Astrocyte (in vitro differentiated cells and primary cell): ENCODE data around the gene ANKRD60. TPM values are rescaled to one million over a fixed set of nuclear protein-coding genes. Genes with fewer than 3 reads are reported as not detected.

Source experiments
- DNase-seq: peaks from one replicate; pipeline ENCODE4 v3.0.0-alpha.2; 2010; ENCODE audit warnings: low read depth
- FAIRE-seq: peaks from 2 replicates; lab custom pipeline; 2011; peaks lifted over from hg19 to GRCh38; lab: Jason Lieb, UNC
- H2AFZ ChIP-seq: 2 replicates; pipeline ENCODE4 v1.6.0; 2012; ENCODE audit warnings: low read depth, low read length, inconsistent platforms
- H3K27ac ChIP-seq: 2 replicates; pipeline ENCODE4 v1.5.1; 2011; ENCODE audit warnings: low read depth, low read length, inconsistent platforms
- H3K27me3 ChIP-seq: 2 replicates; pipeline ENCODE4 v1.6.0; 2011; ENCODE audit warnings: low read length, inconsistent platforms; ENCODE audit not compliant: insufficient read depth
- H3K36me3 ChIP-seq: 2 replicates; pipeline ENCODE4 v1.5.1; 2011; ENCODE audit warnings: low read length, inconsistent platforms; ENCODE audit not compliant: insufficient read depth
- H3K4me1 ChIP-seq: 2 replicates; pipeline ENCODE4 v1.5.1; 2011; ENCODE audit warnings: low read length, inconsistent platforms; ENCODE audit not compliant: insufficient read depth
- H3K4me2 ChIP-seq: 2 replicates; pipeline ENCODE4 v1.6.0; 2012; ENCODE audit warnings: low read length, inconsistent platforms
- H3K4me3 ChIP-seq: 2 replicates; pipeline ENCODE4 v1.5.1; 2011; ENCODE audit warnings: low read depth, mild to moderate bottlenecking, low read length, inconsistent platforms; ENCODE audit not compliant: insufficient read depth
- H3K79me2 ChIP-seq: 2 replicates; pipeline ENCODE4 v1.6.0; 2012; ENCODE audit warnings: mild to moderate bottlenecking, low read length, inconsistent platforms; ENCODE audit not compliant: insufficient read depth
- H3K9ac ChIP-seq: 2 replicates; pipeline ENCODE4 v1.6.0; 2012; ENCODE audit warnings: mild to moderate bottlenecking, low read length, inconsistent platforms
- H3K9me3 ChIP-seq: 2 replicates; pipeline ENCODE4 v1.5.1; 2012; ENCODE audit warnings: low read depth, mild to moderate bottlenecking, low read length, inconsistent platforms; ENCODE audit not compliant: insufficient read depth
- H4K20me1 ChIP-seq: 2 replicates; pipeline ENCODE4 v1.6.0; 2012; ENCODE audit warnings: low read length, inconsistent platforms; ENCODE audit not compliant: insufficient read depth
- H3K27ac Mint-ChIP-seq: one replicate; pipeline ENCODE4 v1.8.0; 2021; ENCODE audit warnings: mild to moderate bottlenecking, mixed read lengths; ENCODE audit not compliant: unreplicated experiment
- H3K27me3 Mint-ChIP-seq: one replicate; pipeline ENCODE4 v1.8.0; 2021; ENCODE audit warnings: low read depth, mixed read lengths; ENCODE audit not compliant: unreplicated experiment
- H3K36me3 Mint-ChIP-seq: one replicate; pipeline ENCODE4 v1.8.0; 2021; ENCODE audit warnings: low read depth, mixed read lengths; ENCODE audit not compliant: unreplicated experiment
- H3K4me1 Mint-ChIP-seq: one replicate; pipeline ENCODE4 v1.8.0; 2021; ENCODE audit warnings: low read depth, mixed read lengths; ENCODE audit not compliant: unreplicated experiment
- H3K4me3 Mint-ChIP-seq: one replicate; pipeline ENCODE4 v1.8.0; 2021; ENCODE audit warnings: mild to moderate bottlenecking, moderate library complexity, mixed read lengths; ENCODE audit not compliant: unreplicated experiment
- H3K9me3 Mint-ChIP-seq: one replicate; pipeline ENCODE4 v1.8.0; 2021; ENCODE audit warnings: mild to moderate bottlenecking, mixed read lengths; ENCODE audit not compliant: unreplicated experiment
- EZH2 ChIP-seq: IDR thresholded peaks from 2 replicates; pipeline ENCODE4 v1.6.1; 2012; ENCODE audit warnings: mild to moderate bottlenecking, low read length, inconsistent platforms; ENCODE audit not compliant: insufficient read depth
- total RNA-seq: library from RNA; stranded (reverse); gene quantifications from 2 replicates; pipeline ENCODE4 v1.2.1, GENCODE V29; 2021
- TF ChIP-seq, protein P1 (sequence below): IDR thresholded peaks from 2 replicates; pipeline ENCODE4 v1.5.1; 2011; ENCODE audit warnings: low read depth, mild to moderate bottlenecking, inconsistent platforms, low read length, moderate library complexity; ENCODE audit not compliant: insufficient read depth

ANKRD60 gene
- total RNA-seq, 1 donor from 2014 or later, result not detected

- no peak for TF ChIP-seq EZH2
- TF ChIP-seq, protein P1, sequence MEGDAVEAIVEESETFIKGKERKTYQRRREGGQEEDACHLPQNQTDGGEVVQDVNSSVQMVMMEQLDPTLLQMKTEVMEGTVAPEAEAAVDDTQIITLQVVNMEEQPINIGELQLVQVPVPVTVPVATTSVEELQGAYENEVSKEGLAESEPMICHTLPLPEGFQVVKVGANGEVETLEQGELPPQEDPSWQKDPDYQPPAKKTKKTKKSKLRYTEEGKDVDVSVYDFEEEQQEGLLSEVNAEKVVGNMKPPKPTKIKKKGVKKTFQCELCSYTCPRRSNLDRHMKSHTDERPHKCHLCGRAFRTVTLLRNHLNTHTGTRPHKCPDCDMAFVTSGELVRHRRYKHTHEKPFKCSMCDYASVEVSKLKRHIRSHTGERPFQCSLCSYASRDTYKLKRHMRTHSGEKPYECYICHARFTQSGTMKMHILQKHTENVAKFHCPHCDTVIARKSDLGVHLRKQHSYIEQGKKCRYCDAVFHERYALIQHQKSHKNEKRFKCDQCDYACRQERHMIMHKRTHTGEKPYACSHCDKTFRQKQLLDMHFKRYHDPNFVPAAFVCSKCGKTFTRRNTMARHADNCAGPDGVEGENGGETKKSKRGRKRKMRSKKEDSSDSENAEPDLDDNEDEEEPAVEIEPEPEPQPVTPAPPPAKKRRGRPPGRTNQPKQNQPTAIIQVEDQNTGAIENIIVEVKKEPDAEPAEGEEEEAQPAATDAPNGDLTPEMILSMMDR, result no peak
- Histone ChIP-seq H3K79me2 (no peaks in the 10 kb centered on the region), H3K27ac (no peak overlapping the region), H3K4me1 (no peaks in the 10 kb centered on the region), H4K20me1 (no peaks in the 10 kb centered on the region), H2AFZ (no peak overlapping the region), H3K9ac (no peak overlapping the region), H3K9me3 (peaks cover 13% of the 10 kb centered on the region), H3K4me3 (no peak overlapping the region), H3K27me3 (peaks cover 40% of the 10 kb centered on the region), H3K4me2 (no peak overlapping the region), H3K36me3 (no peaks in the 10 kb centered on the region)
- FAIRE-seq (no peak), DNase-seq (no peak)
- H3K4me3 Mint-ChIP-seq, result no peak overlapping the region
- H3K27ac Mint-ChIP-seq, result no peak overlapping the region
- H3K27me3 Mint-ChIP-seq, result peaks cover 59% of the 10 kb centered on the region
- peaks cover 9% of the 10 kb centered on the region for H3K36me3 Mint-ChIP-seq
- H3K9me3 Mint-ChIP-seq, result peaks cover 16% of the 10 kb centered on the region
- no peaks in the 10 kb centered on the region for H3K4me1 Mint-ChIP-seq
Observed at GRCh38 chr20:58222446-58222845, 6.0 kb downstream of the ANKRD60 start.

GRCh38 chr20:58219342-58219700, 9.1 kb downstream of the ANKRD60 start:
- DNase-seq (no peak), FAIRE-seq (no peak)
- no peaks in the 10 kb centered on the region for H4K20me1 ChIP-seq
- H3K9ac ChIP-seq, result no peak overlapping the region
- peaks cover 13% of the 10 kb centered on the region for H3K9me3 ChIP-seq
- TF ChIP-seq, protein P1, result no peak
- TF ChIP-seq EZH2, result no peak
- peaks cover 59% of the 10 kb centered on the region for H3K27me3 Mint-ChIP-seq
- H3K4me3 Mint-ChIP-seq, result no peak overlapping the region
- no peaks in the 10 kb centered on the region for H3K79me2 ChIP-seq
- peaks cover 11% of the 10 kb centered on the region for H3K9me3 Mint-ChIP-seq
- no peak overlapping the region for H3K27ac ChIP-seq
- H3K4me1 Mint-ChIP-seq, result no peaks in the 10 kb centered on the region
- H2AFZ ChIP-seq, result no peak overlapping the region
- H3K27me3 ChIP-seq, result peaks cover 38% of the 10 kb centered on the region
- no peak overlapping the region for H3K27ac Mint-ChIP-seq
- H3K36me3 Mint-ChIP-seq, result peaks cover 6% of the 10 kb centered on the region
- no peak overlapping the region for H3K4me3 ChIP-seq
- no peaks in the 10 kb centered on the region for H3K36me3 ChIP-seq
- H3K4me2 ChIP-seq, result no peak overlapping the region
- no peaks in the 10 kb centered on the region for H3K4me1 ChIP-seq

- H3K27me3 Mint-ChIP-seq, result peaks cover 62% of the 10 kb centered on the region
- FAIRE-seq, result no peak
- Histone ChIP-seq H3K27me3 (peaks cover 40% of the 10 kb centered on the region), H3K4me2 (no peak overlapping the region), H3K9me3 (peaks cover 13% of the 10 kb centered on the region), H3K27ac (no peak overlapping the region), H3K9ac (no peak overlapping the region), H3K4me1 (no peaks in the 10 kb centered on the region), H2AFZ (no peak overlapping the region), H4K20me1 (no peaks in the 10 kb centered on the region), H3K4me3 (no peak overlapping the region), H3K36me3 (no peaks in the 10 kb centered on the region), H3K79me2 (no peaks in the 10 kb centered on the region)
- no peak overlapping the region for H3K27ac Mint-ChIP-seq
- peaks cover 6% of the 10 kb centered on the region for H3K36me3 Mint-ChIP-seq
- no peak for DNase-seq
- peaks cover 11% of the 10 kb centered on the region for H3K9me3 Mint-ChIP-seq
- no peaks in the 10 kb centered on the region for H3K4me1 Mint-ChIP-seq
- H3K4me3 Mint-ChIP-seq, result no peak overlapping the region
- TF ChIP-seq, protein P1, result no peak
- TF ChIP-seq EZH2, result no peak
Observed at GRCh38 chr20:58218665-58219341, 9.7 kb downstream of the ANKRD60 start.
